Right ventricle myocardium superior (tissue), 1 donor: Measurements from ENCODE around the gene ATP1B2. TPM values are rescaled to one million over a fixed set of nuclear protein-coding genes. Genes with fewer than 3 reads are reported as not detected.

ENCODE experiments used
- ATAC-seq: fragments of 200-7000 bp; cut with Tn5 transposase; one replicate; pipeline ENCODE4 v1.9.1; 2020; ENCODE audit warnings: mild to moderate bottlenecking; ENCODE audit not compliant: poor library complexity
- DNase-seq: peaks from one replicate; pipeline ENCODE4 v3.0.0-alpha.2; 2020
- intact Hi-C: fragments of 100-400 bp; cut with DNase I; formaldehyde crosslinking; loops from one replicate; pipeline ENCODE4 v1.11.2; 2022
- total RNA-seq: library from RNA; stranded (reverse); fragmentation: NEBNext Ultra II Directional; extraction: Animal tissue kit (Norgen Biotek cat#: 25700); gene quantifications from one replicate; pipeline ENCODE4 v1.2.1, GENCODE V29; 2021
- donor health status: DM: no; HTN: yes; CAD: no; lungs with severe emphysema.

Gene ATP1B2
- total RNA-seq, 1 donor from 2014 or later, result 3.1 TPM

DNA sequence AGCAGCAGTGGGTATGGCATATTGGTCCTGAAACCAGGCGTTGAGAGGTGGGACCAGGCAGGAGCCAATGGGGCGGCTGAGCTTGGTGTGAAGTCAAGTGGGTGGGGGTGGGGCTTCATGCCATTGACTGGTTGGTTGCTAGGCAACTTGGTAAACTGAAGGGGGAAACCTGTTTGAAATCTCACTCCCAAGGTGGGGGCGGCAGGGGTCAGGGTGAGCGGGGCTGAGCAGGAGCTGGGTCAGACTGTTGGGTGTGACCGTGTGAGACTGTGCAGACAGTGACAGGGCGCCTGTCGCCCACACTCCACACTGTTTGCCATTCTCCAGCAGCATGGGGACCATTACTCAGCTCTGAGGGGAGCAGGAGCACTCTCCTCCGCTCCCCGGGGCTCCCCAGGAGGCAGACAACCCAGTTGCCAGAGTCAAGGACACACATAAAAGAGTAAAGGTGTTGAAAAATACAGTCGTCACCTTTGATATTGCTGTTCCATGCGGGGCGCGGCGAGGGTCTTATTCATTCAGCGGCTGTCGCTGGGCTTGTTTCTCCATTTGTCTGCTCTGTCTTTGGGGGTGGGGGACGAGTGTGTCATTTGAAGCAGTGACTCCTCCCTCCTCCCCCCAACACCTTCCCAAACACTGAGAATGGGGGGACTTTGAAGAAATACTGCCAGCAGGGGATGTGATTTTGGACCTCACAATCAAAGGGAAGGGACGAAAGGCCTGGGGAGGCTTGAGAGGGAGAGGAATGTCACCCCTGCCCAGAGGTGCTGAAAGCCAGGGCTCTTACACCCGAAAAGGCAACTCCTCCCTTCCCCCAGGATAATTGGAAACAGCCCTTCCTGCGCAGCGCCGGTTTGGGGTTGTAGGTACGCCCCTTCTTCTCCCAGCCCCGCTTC, 53.1 kb downstream of the ATP1B2 start:
- intact Hi-C loops, result no loop called here
- peak; percentile 73 for ATAC-seq
- peak; percentile 31 for DNase-seq

DNA sequence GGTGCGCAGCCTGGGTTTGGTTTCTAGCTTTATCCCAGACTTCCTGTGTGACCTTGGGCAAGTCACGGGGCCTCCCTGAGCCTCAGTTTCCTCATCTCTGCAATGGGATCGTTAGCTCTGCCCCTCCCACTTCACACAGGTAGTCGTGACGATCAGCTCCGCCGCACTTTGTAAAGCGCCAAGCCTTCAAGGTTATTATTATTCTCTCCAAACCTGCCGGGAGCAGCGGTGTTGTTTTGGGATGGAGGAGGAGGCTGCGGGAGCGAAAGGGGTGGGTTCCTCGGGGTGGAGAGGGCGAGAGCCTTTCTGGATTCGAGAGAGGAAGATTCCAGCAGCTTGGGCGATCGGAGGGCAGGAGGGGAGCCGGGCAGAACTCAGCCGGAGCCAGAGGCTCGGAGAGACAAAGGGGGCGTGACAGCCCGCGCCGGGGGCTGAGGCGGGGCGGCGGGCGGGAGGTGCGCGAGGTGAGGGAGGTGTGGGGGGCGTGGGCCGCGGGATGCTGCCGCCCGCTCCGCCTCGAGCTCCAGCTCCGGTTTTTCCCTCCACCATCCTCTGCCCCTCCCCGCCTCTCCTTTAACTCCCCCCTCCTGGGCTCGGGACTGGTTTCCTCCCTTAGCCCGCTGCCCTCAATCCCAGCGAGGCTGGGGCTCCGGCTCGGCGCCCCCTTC, 54.0 kb downstream of the ATP1B2 start, which contains the start of gene EFNB3:
Gene EFNB3, plus strand, starts transcription at position 602 of the 668 bp plus-strand sequence. CDS start 397 bp downstream, outside the sequence.
- no peak for DNase-seq
- ATAC-seq, result no peak
- intact Hi-C loops, result no loop called here

DNA sequence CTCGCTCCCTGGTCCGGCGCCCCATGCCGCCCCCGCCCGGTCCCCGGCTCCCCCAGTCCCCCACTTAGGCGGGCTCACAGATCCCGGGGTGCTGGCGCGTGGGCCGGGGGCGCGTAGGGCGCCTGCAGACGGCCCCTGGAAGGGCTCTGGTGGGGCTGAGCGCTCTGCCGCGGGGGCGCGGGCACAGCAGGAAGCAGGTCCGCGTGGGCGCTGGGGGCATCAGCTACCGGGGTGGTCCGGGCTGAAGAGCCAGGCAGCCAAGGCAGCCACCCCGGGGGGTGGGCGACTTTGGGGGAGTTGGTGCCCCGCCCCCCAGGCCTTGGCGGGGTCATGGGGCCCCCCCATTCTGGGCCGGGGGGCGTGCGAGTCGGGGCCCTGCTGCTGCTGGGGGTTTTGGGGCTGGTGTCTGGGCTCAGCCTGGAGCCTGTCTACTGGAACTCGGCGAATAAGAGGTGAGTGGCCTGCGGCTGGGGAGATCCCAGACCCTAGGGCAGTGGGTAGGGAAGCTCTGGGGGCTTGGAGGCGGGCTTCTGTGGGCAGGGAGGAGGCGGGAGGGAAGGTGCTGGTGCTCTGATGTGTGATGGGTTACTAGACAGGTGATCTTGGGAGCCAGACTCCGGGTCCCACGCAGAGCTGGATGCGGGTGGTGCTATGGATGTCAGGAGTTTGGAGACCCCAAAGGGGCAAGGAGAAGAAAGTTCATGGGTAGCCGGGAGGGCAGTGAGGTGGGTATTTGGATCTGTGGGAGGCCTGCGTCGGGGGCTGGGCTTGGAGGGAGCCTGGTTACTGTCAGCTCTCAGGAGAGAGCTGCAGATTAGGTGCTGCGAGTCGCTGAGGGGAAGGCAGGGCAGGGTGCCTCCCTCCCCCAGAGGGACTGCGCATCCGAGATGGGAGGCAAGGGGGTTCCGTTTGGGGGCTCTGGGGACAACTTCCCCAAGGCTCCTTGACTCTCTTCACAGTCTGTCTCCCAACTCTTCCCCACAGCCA, 54.8 kb downstream of the ATP1B2 start:
- ATAC-seq, result no peak
- intact Hi-C loops, result no loop called here
- DNase-seq, result no peak

DNA sequence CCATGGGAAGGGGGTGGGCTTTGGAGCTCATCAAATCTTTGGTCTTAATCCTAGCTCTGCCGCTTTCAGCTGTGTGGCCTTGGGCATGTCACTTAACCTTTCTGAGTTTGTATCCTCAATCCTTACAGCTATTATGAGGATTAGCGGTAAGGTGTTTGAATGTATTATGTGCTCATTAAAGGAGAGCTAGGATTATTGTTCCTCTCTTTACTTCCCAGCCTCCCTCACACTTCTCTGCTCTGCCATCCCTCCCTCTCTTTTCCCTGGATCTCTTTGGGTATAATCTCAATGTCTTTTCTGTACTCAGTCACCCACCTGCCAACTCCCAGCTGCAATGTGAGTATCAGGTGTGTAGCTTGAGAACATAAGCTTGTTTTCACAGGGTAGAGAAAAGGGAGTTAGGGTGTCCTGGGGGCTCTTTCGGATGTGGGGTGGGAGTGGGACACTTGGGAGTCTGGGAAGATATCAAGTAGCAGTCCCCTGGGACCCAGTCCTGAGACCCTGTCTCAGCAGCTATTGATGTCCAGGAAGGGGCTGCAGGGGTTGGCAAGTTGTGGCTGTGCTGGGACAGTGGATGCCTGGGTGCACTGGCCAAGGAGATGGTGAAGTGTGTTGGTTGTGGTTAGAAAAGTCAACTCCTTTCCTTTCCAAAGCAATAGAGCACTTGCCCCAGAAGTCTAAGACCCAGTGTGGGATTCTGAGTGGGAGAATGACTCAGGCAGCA, 56.1 kb downstream of the ATP1B2 start:
- DNase-seq (no peak), ATAC-seq (no peak)
- intact Hi-C loops, result no loop called here

Other genes starting within 250 kb of the ATP1B2 start
- gene TMEM256, start 246.8 kb upstream of the ATP1B2 start, total RNA-seq, result 61.5 TPM
- 5.8 TPM for gene NLGN2, start 243.1 kb upstream of the ATP1B2 start, total RNA-seq
- not detected for gene SPEM1, start 230.6 kb upstream of the ATP1B2 start, total RNA-seq
- not detected for gene SPEM2, start 225.3 kb upstream of the ATP1B2 start, total RNA-seq
- not detected for gene SPEM3, start 222.1 kb upstream of the ATP1B2 start, total RNA-seq
- 1.7 TPM for gene TMEM102, start 215.5 kb upstream of the ATP1B2 start, total RNA-seq
- 9.8 TPM for gene FGF11, start 211.4 kb upstream of the ATP1B2 start, total RNA-seq
- gene CHRNB1, start 205.9 kb upstream of the ATP1B2 start, total RNA-seq, result 9.8 TPM
- gene ZBTB4, start 171.3 kb upstream of the ATP1B2 start, total RNA-seq, result 60.3 TPM
- not detected for gene SLC35G6, start 169.5 kb upstream of the ATP1B2 start, total RNA-seq
- gene POLR2A, start 166.6 kb upstream of the ATP1B2 start, total RNA-seq, result 32.9 TPM
- gene TNFSF12, start 101.9 kb upstream of the ATP1B2 start, total RNA-seq, result 34.6 TPM
- 8.3 TPM for gene TNFSF13, start 92.2 kb upstream of the ATP1B2 start, total RNA-seq
- gene SENP3, start 89.0 kb upstream of the ATP1B2 start, total RNA-seq, result 30.8 TPM
- 32.0 TPM for gene CD68, start 71.3 kb upstream of the ATP1B2 start, total RNA-seq
- 25.9 TPM for gene MPDU1, start 67.1 kb upstream of the ATP1B2 start, total RNA-seq
- gene SOX15, start 60.8 kb upstream of the ATP1B2 start, total RNA-seq, result 0.91 TPM
- 101 TPM for gene FXR2, start 36.0 kb upstream of the ATP1B2 start, total RNA-seq
- 80.0 TPM for gene SAT2, start 23.1 kb upstream of the ATP1B2 start, total RNA-seq
- 0.54 TPM for gene SHBG, start 20.8 kb upstream of the ATP1B2 start, total RNA-seq
- gene TP53, start 36.6 kb downstream of the ATP1B2 start, total RNA-seq, result 11.5 TPM
- 4.2 TPM for gene WRAP53, start 37.6 kb downstream of the ATP1B2 start, total RNA-seq
- gene EFNB3, start 54.3 kb downstream of the ATP1B2 start, total RNA-seq, result 0.13 TPM
- not detected for gene DNAH2, start 66.8 kb downstream of the ATP1B2 start, total RNA-seq
- gene KDM6B, start 183.3 kb downstream of the ATP1B2 start, total RNA-seq, result 27.9 TPM
- gene TMEM88, start 204.1 kb downstream of the ATP1B2 start, total RNA-seq, result 32.4 TPM
- gene NAA38, start 206.6 kb downstream of the ATP1B2 start, total RNA-seq, result 101 TPM
- 24.2 TPM for gene CYB5D1, start 207.1 kb downstream of the ATP1B2 start, total RNA-seq
- 13.7 TPM for gene CHD3, start 237.9 kb downstream of the ATP1B2 start, total RNA-seq